ENCODE results near the gene TMEM165. TPM values are rescaled to one million over a fixed set of nuclear protein-coding genes. Genes with fewer than 3 reads are reported as not detected.
"Not testable (repeated sequence)": the region's sequence is repeated elsewhere in the genome, so short reads cannot be mapped to it uniquely, and the experiment has no call there.

Gene TMEM165
- total and polyA plus RNA-seq, 10 donors = 54.3 to 193 (median 121) TPM

DNA sequence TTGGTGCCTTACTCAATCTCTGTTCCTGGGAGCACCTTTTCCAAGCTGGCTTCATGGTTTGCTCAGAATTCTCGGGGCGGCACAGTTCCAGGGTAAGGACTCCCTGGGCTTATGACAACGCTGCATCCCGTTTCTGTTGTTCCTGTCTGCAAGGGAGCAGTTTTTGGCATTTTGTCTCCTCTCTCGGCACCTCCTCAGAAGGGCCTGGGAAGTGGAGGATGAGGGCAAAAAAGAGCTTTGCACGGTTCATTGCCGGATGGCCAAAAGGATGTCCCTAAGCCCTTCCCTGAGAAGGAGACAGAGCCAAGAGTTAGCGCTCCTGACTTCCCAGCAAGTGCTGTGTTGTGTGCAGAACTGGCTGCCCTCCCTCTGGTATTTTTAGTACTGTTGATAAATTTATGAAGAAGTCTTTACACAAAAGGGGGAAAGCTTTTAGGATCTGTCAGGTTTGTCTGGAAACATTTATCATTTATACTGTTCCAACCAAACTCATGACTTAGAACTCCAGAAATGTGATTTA is 36.3 kb upstream of the TMEM165 start:
- Histone ChIP-seq H3K4me1 (peaks cover 0 to 17% (median 13%) of the 10 kb centered on the region in 6 donors), H3K36me3 (peaks cover 0 to 12% (median 0%) of the 10 kb centered on the region in 6 donors), H3K4me3 (no peak overlapping the region), H3K27me3 (replicated peaks in 1 of 7) (no peaks in the 10 kb centered on the region), H3K27ac (peak overlapping the region in 4 of 8 donors; percentile 37 to 62 (median 52)), H3K9me3 (no peaks in the 10 kb centered on the region)
- no peak for DNase-seq
- WGBS, 5 donors = 69 to 92% (median 89%) methylated on average over 8 of the region's 8 CpGs
- intact Hi-C loops (cut with DNase I; ENCODE audit: low total_unique reads) = no loop called here
- TF ChIP-seq, protein P1, sequence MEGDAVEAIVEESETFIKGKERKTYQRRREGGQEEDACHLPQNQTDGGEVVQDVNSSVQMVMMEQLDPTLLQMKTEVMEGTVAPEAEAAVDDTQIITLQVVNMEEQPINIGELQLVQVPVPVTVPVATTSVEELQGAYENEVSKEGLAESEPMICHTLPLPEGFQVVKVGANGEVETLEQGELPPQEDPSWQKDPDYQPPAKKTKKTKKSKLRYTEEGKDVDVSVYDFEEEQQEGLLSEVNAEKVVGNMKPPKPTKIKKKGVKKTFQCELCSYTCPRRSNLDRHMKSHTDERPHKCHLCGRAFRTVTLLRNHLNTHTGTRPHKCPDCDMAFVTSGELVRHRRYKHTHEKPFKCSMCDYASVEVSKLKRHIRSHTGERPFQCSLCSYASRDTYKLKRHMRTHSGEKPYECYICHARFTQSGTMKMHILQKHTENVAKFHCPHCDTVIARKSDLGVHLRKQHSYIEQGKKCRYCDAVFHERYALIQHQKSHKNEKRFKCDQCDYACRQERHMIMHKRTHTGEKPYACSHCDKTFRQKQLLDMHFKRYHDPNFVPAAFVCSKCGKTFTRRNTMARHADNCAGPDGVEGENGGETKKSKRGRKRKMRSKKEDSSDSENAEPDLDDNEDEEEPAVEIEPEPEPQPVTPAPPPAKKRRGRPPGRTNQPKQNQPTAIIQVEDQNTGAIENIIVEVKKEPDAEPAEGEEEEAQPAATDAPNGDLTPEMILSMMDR (IDR thresholded peaks at IDR 0.05 in 8 of 11, conservative IDR thresholded peaks at IDR 0.05 in 3 of 11) = no peak
- TF ChIP-seq POLR2AphosphoS5 (IDR thresholded peaks at IDR 0.05) (no peak), POLR2A (IDR thresholded peaks at IDR 0.05) (no peak)

DNA sequence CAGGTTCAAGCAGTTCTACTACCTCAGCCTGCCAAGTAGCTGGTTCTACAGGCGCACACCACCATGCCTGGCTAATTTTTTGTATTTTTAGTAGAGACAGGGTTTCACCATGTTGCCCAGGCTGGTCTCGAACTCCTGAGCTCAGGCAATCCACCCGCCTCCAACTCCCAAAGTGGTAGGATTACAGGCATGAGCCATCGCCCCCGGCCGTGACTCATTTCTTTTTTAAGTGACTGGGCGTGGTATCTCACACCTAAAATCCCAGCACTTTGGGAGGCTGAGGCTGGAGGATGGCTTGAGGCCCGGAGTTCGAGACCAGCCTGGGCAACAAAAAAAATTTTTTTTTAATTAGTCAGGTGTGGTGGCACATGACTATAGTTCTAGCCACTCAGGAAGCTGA is 32.8 kb upstream of the TMEM165 start:
- peaks cover 0 to 17% (median 13%) of the 10 kb centered on the region in 6 donors for H3K4me1 ChIP-seq
- 90 to 96% (median 95%) methylated on average over 9 of the region's 9 CpGs for WGBS, 5 donors

DNA sequence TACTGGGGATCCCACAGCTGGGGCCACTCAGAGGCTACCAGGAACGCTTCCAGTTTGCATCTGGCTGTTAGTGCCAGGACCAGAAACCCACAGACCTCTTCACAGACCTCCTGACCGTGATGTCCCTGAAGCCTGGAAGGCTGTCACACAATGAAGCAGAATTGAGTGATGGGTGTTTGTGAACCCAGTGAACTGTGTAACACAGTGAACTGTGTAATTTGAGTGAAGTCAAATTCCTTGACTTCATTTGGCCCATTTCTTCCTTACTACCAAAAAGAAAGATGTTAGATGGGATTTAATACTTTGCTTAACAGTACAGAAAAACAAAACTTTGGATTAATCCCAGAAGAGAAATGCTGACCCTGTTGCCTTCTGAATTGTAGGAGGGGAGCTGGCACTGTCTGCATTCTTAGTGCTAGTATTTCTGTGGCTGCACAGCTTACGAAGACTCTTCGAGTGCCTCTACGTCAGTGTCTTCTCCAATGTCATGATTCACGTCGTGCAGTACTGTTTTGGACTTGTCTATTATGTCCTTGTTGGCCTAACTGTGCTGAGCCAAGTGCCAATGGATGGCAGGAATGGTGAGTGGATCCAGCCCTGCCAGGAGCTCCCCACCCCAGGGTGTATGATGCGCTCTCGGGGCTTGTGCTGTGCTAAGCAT is 31.9 kb upstream of the TMEM165 start:
- Histone ChIP-seq H3K9me3 (no peaks in the 10 kb centered on the region), H3K4me1 (peaks cover 0 to 9% (median 7%) of the 10 kb centered on the region in 6 donors), H3K27ac (peak overlapping the region in 3 of 8 donors; percentile 32 to 61 (median 34)), H3K27me3 (replicated peaks in 1 of 7) (no peaks in the 10 kb centered on the region), H3K36me3 (peaks cover 0 to 46% (median 0%) of the 10 kb centered on the region in 6 donors), H3K4me3 (no peak overlapping the region)
- TF ChIP-seq POLR2A (IDR thresholded peaks at IDR 0.05) (no peak), POLR2AphosphoS5 (IDR thresholded peaks at IDR 0.05) (no peak)
- TF ChIP-seq, protein P1 (IDR thresholded peaks at IDR 0.05 in 8 of 11, conservative IDR thresholded peaks at IDR 0.05 in 3 of 11) = no peak
- no peak for DNase-seq
- intact Hi-C loops (cut with DNase I; ENCODE audit: low total_unique reads) = no loop called here
- 78 to 90% (median 86%) methylated on average over 9 of the region's 9 CpGs for WGBS, 5 donors

More for the DNA sequence above, 32.8 kb upstream of the TMEM165 start:
- H3K36me3 ChIP-seq = peaks cover 0 to 39% (median 0%) of the 10 kb centered on the region in 6 donors
- H3K27me3 ChIP-seq (replicated peaks in 1 of 7); H3K4me3 ChIP-seq; H3K9me3 ChIP-seq; DNase-seq; intact Hi-C loops (cut with DNase I; ENCODE audit: low total_unique reads): not testable (repeated sequence)
- H3K27ac ChIP-seq = peak overlapping the region in 2 of 8 donors; percentile 10 to 34

DNA sequence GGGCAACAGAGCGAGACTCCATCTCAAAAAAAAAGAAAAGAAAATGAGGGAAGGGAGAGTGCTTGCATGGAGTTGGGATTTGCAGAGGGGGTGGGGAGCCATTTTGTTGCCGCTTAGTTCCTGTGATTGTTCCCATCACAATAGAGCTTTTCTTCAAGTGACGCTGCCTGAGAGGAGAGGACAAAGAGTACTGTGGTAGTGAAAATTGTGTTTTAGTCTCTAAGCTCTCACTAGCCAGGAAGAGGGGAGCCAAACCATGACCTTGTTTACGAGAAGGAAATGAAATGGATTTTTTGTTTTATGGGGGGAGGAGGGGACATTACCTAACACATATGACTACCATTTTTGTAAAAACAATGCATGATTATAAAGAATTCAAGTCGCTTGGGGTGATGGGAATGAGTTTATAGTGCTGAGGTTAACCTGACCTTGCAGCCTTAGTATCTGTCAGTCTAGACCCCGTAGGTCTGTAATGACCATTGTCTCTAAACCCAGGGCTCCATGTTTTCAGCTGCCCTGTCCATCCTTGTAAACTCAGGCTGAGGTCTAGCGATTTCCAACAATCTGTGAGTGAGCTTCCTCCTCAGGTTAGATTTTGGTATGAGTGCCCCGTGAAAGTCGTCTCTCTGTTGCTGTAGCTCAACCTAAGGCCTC is 30.9 kb upstream of the TMEM165 start:
- Histone ChIP-seq H3K27ac (peak overlapping the region in 3 of 8 donors; percentile 30 to 61 (median 32)), H3K4me1 (no peaks in the 10 kb centered on the region)

More for the DNA sequence above, 30.9 kb upstream of the TMEM165 start:
- TF ChIP-seq POLR2A (IDR thresholded peaks at IDR 0.05) (no peak), POLR2AphosphoS5 (IDR thresholded peaks at IDR 0.05) (no peak)
- TF ChIP-seq, protein P1 (IDR thresholded peaks at IDR 0.05 in 8 of 11, conservative IDR thresholded peaks at IDR 0.05 in 3 of 11) = no peak
- Histone ChIP-seq H3K27me3 (replicated peaks in 1 of 7) (no peaks in the 10 kb centered on the region), H3K9me3 (no peaks in the 10 kb centered on the region), H3K4me3 (no peak overlapping the region), H3K36me3 (peaks cover 0 to 56% (median 0%) of the 10 kb centered on the region in 6 donors)
- 79 to 94% (median 85%) methylated on average over 9 of the region's 9 CpGs for WGBS, 5 donors
- intact Hi-C loops (cut with DNase I; ENCODE audit: low total_unique reads) = no loop called here
- no peak for DNase-seq

All from spleen (tissue), 11 donors.